ENCODE data around the gene RBBP5. TPM values are rescaled to one million over a fixed set of nuclear protein-coding genes. Genes with fewer than 3 reads are reported as not detected.
A peak's percentile ranks its signal among the peaks of the same experiment; 100 is the strongest.
"Not testable (repeated sequence)": the region's sequence is repeated elsewhere in the genome, so short reads cannot be mapped to it uniquely, and the experiment has no call there.

Gene RBBP5
- total and polyA plus RNA-seq, 4 donors: 5.2 to 18.0 (median 9.7) TPM

GRCh38 chr1:205158048-205158616 is 36.4 kb upstream of the RBBP5 start:
- ATAC-seq (ENCODE audit: insufficient read depth, low FRiP score): no peak
- Histone ChIP-seq H3K9ac (ENCODE audit: insufficient read depth in 1 of 2, low read length in 2 of 2) (no peak overlapping the region), H3K36me3 (ENCODE audit: control insufficient read depth in 4 of 4, insufficient read depth in 4 of 4, low read length in 4 of 4) (peaks cover 35 to 64% (median 49%) of the 10 kb centered on the region in 4 donors), H3K4me1 (ENCODE audit: control insufficient read depth in 5 of 5, insufficient read depth in 5 of 5, low read length in 5 of 5) (no peaks in the 10 kb centered on the region), H3K4me3 (no peak overlapping the region), H3K27me3 (ENCODE audit: control insufficient read depth in 3 of 3, insufficient read depth in 3 of 3, low read length in 2 of 3) (no peaks in the 10 kb centered on the region), H3K27ac (ENCODE audit: low read depth in 1 of 2, low read length in 1 of 2) (no peak overlapping the region), H3K9me3 (ENCODE audit: control insufficient read depth in 4 of 4, insufficient read depth in 3 of 4, low read length in 3 of 4) (peaks cover 0 to 6% (median 3%) of the 10 kb centered on the region in 4 donors)
- no peak for TF ChIP-seq CTCF (IDR thresholded peaks at IDR 0.05; ENCODE audit: control extremely low read depth, extremely low read depth)
- WGBS, 2 donors: 95 to 96% methylated on average over 2 of the region's 2 CpGs
- DNase-seq: no peak

- H3K36me3 ChIP-seq (ENCODE audit: control insufficient read depth in 4 of 4, insufficient read depth in 4 of 4, low read length in 4 of 4): peaks cover 34 to 49% (median 41%) of the 10 kb centered on the region in 4 donors
- 97 to 98% methylated on average over 3 of the region's 3 CpGs for WGBS, 2 donors
- not testable (repeated sequence) for ATAC-seq (ENCODE audit: insufficient read depth, low FRiP score); H3K9ac ChIP-seq (ENCODE audit: insufficient read depth in 1 of 2, low read length in 2 of 2); H3K9me3 ChIP-seq (ENCODE audit: control insufficient read depth in 4 of 4, insufficient read depth in 3 of 4, low read length in 3 of 4); DNase-seq; H3K27me3 ChIP-seq (ENCODE audit: control insufficient read depth in 3 of 3, insufficient read depth in 3 of 3, low read length in 2 of 3); H3K4me1 ChIP-seq (ENCODE audit: control insufficient read depth in 5 of 5, insufficient read depth in 5 of 5, low read length in 5 of 5); H3K4me3 ChIP-seq; H3K27ac ChIP-seq (ENCODE audit: low read depth in 1 of 2, low read length in 1 of 2)
Measured at GRCh38 chr1:205155665-205156377, 34.0 kb upstream of the RBBP5 start.

- no peaks in the 10 kb centered on the region for H3K27me3 ChIP-seq (ENCODE audit: control insufficient read depth in 3 of 3, insufficient read depth in 3 of 3, low read length in 2 of 3)
- 96 to 97% methylated on average over 4 of the region's 4 CpGs for WGBS, 2 donors
- H3K27ac ChIP-seq (ENCODE audit: low read depth in 1 of 2, low read length in 1 of 2): no peak overlapping the region
- DNase-seq (no peak), ATAC-seq (ENCODE audit: insufficient read depth, low FRiP score) (no peak)
- H3K36me3 ChIP-seq (ENCODE audit: control insufficient read depth in 4 of 4, insufficient read depth in 4 of 4, low read length in 4 of 4): peaks cover 27 to 36% (median 29%) of the 10 kb centered on the region in 4 donors
- no peaks in the 10 kb centered on the region for H3K4me1 ChIP-seq (ENCODE audit: control insufficient read depth in 5 of 5, insufficient read depth in 5 of 5, low read length in 5 of 5)
- no peak for TF ChIP-seq CTCF (IDR thresholded peaks at IDR 0.05; ENCODE audit: control extremely low read depth, extremely low read depth)
- H3K9me3 ChIP-seq (ENCODE audit: control insufficient read depth in 4 of 4, insufficient read depth in 3 of 4, low read length in 3 of 4): peaks cover 0 to 6% (median 3%) of the 10 kb centered on the region in 4 donors
- H3K9ac ChIP-seq (ENCODE audit: insufficient read depth in 1 of 2, low read length in 2 of 2): peak overlapping the region in 1 of 2 donors; percentile 16
- H3K4me3 ChIP-seq: no peak overlapping the region
Measured at GRCh38 chr1:205152505-205152904, 30.7 kb upstream of the RBBP5 start.

- Histone ChIP-seq H3K36me3 (ENCODE audit: control insufficient read depth in 4 of 4, insufficient read depth in 4 of 4, low read length in 4 of 4) (peaks cover 15 to 30% (median 23%) of the 10 kb centered on the region in 4 donors), H3K4me3 (no peak overlapping the region), H3K9ac (ENCODE audit: insufficient read depth in 1 of 2, low read length in 2 of 2) (no peak overlapping the region), H3K9me3 (ENCODE audit: control insufficient read depth in 4 of 4, insufficient read depth in 3 of 4, low read length in 3 of 4) (peaks cover 0 to 2% (median under 1%) of the 10 kb centered on the region in 4 donors), H3K27ac (ENCODE audit: low read depth in 1 of 2, low read length in 1 of 2) (no peak overlapping the region), H3K4me1 (ENCODE audit: control insufficient read depth in 5 of 5, insufficient read depth in 5 of 5, low read length in 5 of 5) (no peaks in the 10 kb centered on the region), H3K27me3 (ENCODE audit: control insufficient read depth in 3 of 3, insufficient read depth in 3 of 3, low read length in 2 of 3) (no peaks in the 10 kb centered on the region)
- no peak for TF ChIP-seq CTCF (IDR thresholded peaks at IDR 0.05; ENCODE audit: control extremely low read depth, extremely low read depth)
- DNase-seq: no peak
- no peak for ATAC-seq (ENCODE audit: insufficient read depth, low FRiP score)
- 75 to 99% methylated on average over 5 of the region's 5 CpGs for WGBS, 2 donors
Measured at GRCh38 chr1:205150651-205151428, 29.1 kb upstream of the RBBP5 start.
